BE2C (cell line): ENCODE measurements around the gene EGFL8.

ENCODE experiments used
- DNase-seq: peaks from one replicate; pipeline ENCODE4 v3.0.0-alpha.2; 2020
- H3K27me3 ChIP-seq: fragments of 250-450 bp; sonication (Bioruptor Pico); 2 replicates; pipeline ENCODE4 v1.5.1; 2020; ENCODE audit warnings: mild to moderate bottlenecking
- H3K36me3 ChIP-seq: fragments of 250-450 bp; sonication (Bioruptor Pico); 2 replicates; pipeline ENCODE4 v1.5.1; 2020; ENCODE audit warnings: mild to moderate bottlenecking
- H3K4me1 ChIP-seq: fragments of 250-450 bp; sonication (Bioruptor Pico); 2 replicates; pipeline ENCODE4 v1.5.1; 2020
- H3K4me3 ChIP-seq: 2 replicates; pipeline ENCODE4 v1.5.1; 2011; ENCODE audit warnings: low read depth, low read length
- H3K9me3 ChIP-seq: fragments of 250-450 bp; sonication (Bioruptor Pico); 2 replicates; pipeline ENCODE4 v1.5.1; 2020
- CTCF ChIP-seq: IDR thresholded peaks from 2 replicates; pipeline ENCODE4 v1.5.1; 2012; ENCODE audit warnings: mild to moderate bottlenecking, low read depth, low read length

The EGFL8 gene

GRCh38 chr6:32149092-32149755 is 15.2 kb upstream of the EGFL8 start:
- H3K4me1 ChIP-seq, result peaks cover 4% of the 10 kb centered on the region
- DNase-seq, result no peak
- no peaks in the 10 kb centered on the region for H3K36me3 ChIP-seq
- no peaks in the 10 kb centered on the region for H3K27me3 ChIP-seq
- no peak for TF ChIP-seq CTCF
- no peaks in the 10 kb centered on the region for H3K9me3 ChIP-seq
- H3K4me3 ChIP-seq, result no peak overlapping the region

- H3K36me3 ChIP-seq, result no peaks in the 10 kb centered on the region
- DNase-seq, result no peak
- H3K9me3 ChIP-seq, result no peaks in the 10 kb centered on the region
- no peak for TF ChIP-seq CTCF
- H3K4me3 ChIP-seq, result no peak overlapping the region
- peaks cover 5% of the 10 kb centered on the region for H3K4me1 ChIP-seq
- no peaks in the 10 kb centered on the region for H3K27me3 ChIP-seq
These were observed 14.2 kb upstream of the EGFL8 start for GRCh38 chr6:32149932-32150870.

- Histone ChIP-seq H3K4me3 (no peak overlapping the region), H3K9me3 (no peaks in the 10 kb centered on the region), H3K4me1 (peaks cover 7% of the 10 kb centered on the region), H3K27me3 (no peaks in the 10 kb centered on the region), H3K36me3 (peaks cover 9% of the 10 kb centered on the region)
- no peak for DNase-seq
- TF ChIP-seq CTCF, result no peak
These were observed 13.1 kb upstream of the EGFL8 start for GRCh38 chr6:32151181-32151862.

GRCh38 chr6:32151863-32152768 is 12.3 kb upstream of the EGFL8 start, which contains the start of gene PRRT1:
PRRT1 (minus strand) TSS chr6:32151939; CDS start chr6:32151827, 112 bp downstream.
- Histone ChIP-seq H3K9me3 (no peaks in the 10 kb centered on the region), H3K27me3 (no peaks in the 10 kb centered on the region), H3K36me3 (peaks cover 16% of the 10 kb centered on the region), H3K4me1 (peaks cover 7% of the 10 kb centered on the region), H3K4me3 (peak within 1 kb of the TSS; percentile 96)
- TF ChIP-seq CTCF, result no peak
- DNase-seq, result no peak

GRCh38 chr6:32152769-32153563 is 11.4 kb upstream of the EGFL8 start:
- TF ChIP-seq CTCF, result no peak
- H3K4me1 ChIP-seq, result peaks cover 7% of the 10 kb centered on the region
- H3K36me3 ChIP-seq, result peaks cover 23% of the 10 kb centered on the region
- H3K9me3 ChIP-seq, result no peaks in the 10 kb centered on the region
- peak; percentile 69 for DNase-seq
- peak overlapping the region; percentile 96 for H3K4me3 ChIP-seq
- no peaks in the 10 kb centered on the region for H3K27me3 ChIP-seq
